Gastroesophageal sphincter (tissue), 4 donors: ENCODE measurements around the gene CA11. TPM values are rescaled to one million over a fixed set of nuclear protein-coding genes. Genes with fewer than 3 reads are reported as not detected.
A peak's percentile ranks its signal among the peaks of the same experiment; 100 is the strongest.

Source experiments
- ATAC-seq: fragments of 150-250 bp; one replicate; pipeline ENCODE4 v1.9.1; 2016; ENCODE audit warnings: mild to moderate bottlenecking, moderate library complexity
- H3K27ac ChIP-seq, 4 donors: fragments of 200-600 bp; sonication (generic) in 3 of 4; 1 replicate in 3 of 4; 2 replicates in 1 of 4; pipeline ENCODE4 v1.5.1; 2016 to 2019
- H3K27me3 ChIP-seq: fragments of 200-600 bp; sonication (generic); one replicate; pipeline ENCODE4 v1.5.1; 2019
- H3K36me3 ChIP-seq, 2 donors: fragments of 200-600 bp; sonication (generic); one replicate each; pipeline ENCODE4 v1.5.1; 2019; ENCODE audit warnings: control low read depth in 1 of 2
- H3K4me1 ChIP-seq, 3 donors: fragments of 200-600 bp; sonication (generic); 1 replicate in 2 of 3; 2 replicates in 1 of 3; pipeline ENCODE4 v1.5.1; 2016 to 2019; ENCODE audit warnings: control low read depth in 2 of 3
- H3K4me3 ChIP-seq, 2 donors: fragments of 200-600 bp; sonication (generic); one replicate each; pipeline ENCODE4 v1.5.1; 2019; ENCODE audit warnings: mild to moderate bottlenecking in 1 of 2, moderate library complexity in 1 of 2
- H3K9me3 ChIP-seq, 3 donors: fragments of 200-600 bp; sonication (generic); one replicate each; pipeline ENCODE4 v1.5.1; 2017 to 2019; ENCODE audit warnings: control low read depth in 2 of 3
- EP300 ChIP-seq: sonication (generic); formaldehyde crosslinking; IDR thresholded peaks from one replicate; pipeline ENCODE4 v1.6.1; 2017; ENCODE audit warnings: antibody characterized with exemption, mild to moderate bottlenecking
- POLR2A ChIP-seq, 2 donors: fragments of 450-650 bp; IDR thresholded peaks; one replicate each; pipeline ENCODE4 v1.6.1; 2017; ENCODE audit warnings: antibody characterized with exemption in 2 of 2, mild to moderate bottlenecking in 2 of 2, moderate library complexity in 1 of 2
- POLR2AphosphoS5 ChIP-seq: sonication (generic); formaldehyde crosslinking; IDR thresholded peaks from one replicate; pipeline ENCODE4 v1.6.1; 2017; ENCODE audit warnings: antibody characterized with exemption
- WGBS, 2 donors: methylation state at CpG; one replicate each; pipeline ENCODE4 v1.1.5; 2018; ENCODE audit warnings: low coverage in 1 of 2; 5-methylcytosine and 5-hydroxymethylcytosine counted together
- total RNA-seq, 4 donors: library from RNA; depleted of rRNA; stranded (reverse); fragments of >200 nt; gene quantifications; one replicate each; pipeline ENCODE4 v1.1.0, GENCODE V29; 2016
- TF ChIP-seq, protein P1 (sequence below), 4 experiments: fragments of 200-600 bp in 2 of 4; fragments of 450-650 bp in 2 of 4; sonication (generic) in 1 of 4; IDR thresholded peaks; one replicate each; pipeline ENCODE4 v1.5.1; 2017 to 2019; ENCODE audit warnings: antibody characterized with exemption in 4 of 4, mild to moderate bottlenecking in 2 of 4, moderate library complexity in 2 of 4

Gene CA11
- total RNA-seq, 4 donors from 2014 or later, result 10.0 to 28.5 (median 12.5) TPM

DNA sequence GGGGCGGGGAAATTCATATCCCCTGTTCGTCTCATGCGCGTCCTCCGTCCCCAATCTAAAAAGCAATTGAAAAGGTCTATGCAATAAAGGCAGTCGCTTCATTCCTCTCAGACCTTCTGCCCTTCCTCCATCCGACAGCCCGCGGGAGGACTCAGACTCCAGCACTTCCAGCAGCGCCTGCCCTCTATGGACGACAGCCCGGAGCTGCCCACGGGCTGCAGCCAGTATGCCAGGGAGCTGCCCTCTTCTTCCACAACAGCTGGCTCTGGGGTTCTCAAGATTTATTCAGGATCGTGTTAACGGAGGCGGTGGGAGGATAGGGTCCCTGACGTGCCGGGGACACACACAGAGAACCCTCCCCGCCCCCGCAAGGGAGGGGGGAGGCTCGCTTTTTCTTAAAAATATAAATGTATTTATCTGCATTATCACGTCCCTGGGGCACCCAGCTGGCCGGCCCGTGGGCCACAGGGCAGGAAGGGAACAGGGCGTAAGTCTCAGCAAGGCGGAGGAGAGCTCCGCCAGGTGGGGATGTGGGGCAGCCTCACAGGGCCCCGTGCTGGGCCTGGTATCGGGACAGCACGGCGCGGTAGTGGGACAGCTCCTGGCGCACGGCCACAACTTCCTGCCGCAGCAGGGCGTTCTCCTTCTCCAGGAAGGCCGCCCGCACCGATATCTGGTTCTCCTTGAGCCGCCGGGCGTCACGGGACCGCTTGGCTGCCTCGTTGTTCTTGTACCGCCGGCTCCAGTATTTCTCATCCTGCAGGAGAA is 15.5 kb downstream of the CA11 start:
- Histone ChIP-seq H3K36me3 (peaks cover 0 to 52% of the 10 kb centered on the region in 2 donors), H3K27ac (peak overlapping the region; percentile 41 to 98 (median 89)), H3K9me3 (no peaks in the 10 kb centered on the region), H3K4me3 (peak overlapping the region in 1 of 2 donors; percentile 5), H3K4me1 (peaks cover 10 to 75% (median 35%) of the 10 kb centered on the region in 3 donors), H3K27me3 (no peaks in the 10 kb centered on the region)
- peak; percentile 23 for ATAC-seq
- WGBS, 2 donors, result no CpG with 5 or more reads among the region's 47 CpGs
- no peak for TF ChIP-seq POLR2AphosphoS5
- TF ChIP-seq, protein P1, sequence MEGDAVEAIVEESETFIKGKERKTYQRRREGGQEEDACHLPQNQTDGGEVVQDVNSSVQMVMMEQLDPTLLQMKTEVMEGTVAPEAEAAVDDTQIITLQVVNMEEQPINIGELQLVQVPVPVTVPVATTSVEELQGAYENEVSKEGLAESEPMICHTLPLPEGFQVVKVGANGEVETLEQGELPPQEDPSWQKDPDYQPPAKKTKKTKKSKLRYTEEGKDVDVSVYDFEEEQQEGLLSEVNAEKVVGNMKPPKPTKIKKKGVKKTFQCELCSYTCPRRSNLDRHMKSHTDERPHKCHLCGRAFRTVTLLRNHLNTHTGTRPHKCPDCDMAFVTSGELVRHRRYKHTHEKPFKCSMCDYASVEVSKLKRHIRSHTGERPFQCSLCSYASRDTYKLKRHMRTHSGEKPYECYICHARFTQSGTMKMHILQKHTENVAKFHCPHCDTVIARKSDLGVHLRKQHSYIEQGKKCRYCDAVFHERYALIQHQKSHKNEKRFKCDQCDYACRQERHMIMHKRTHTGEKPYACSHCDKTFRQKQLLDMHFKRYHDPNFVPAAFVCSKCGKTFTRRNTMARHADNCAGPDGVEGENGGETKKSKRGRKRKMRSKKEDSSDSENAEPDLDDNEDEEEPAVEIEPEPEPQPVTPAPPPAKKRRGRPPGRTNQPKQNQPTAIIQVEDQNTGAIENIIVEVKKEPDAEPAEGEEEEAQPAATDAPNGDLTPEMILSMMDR (IDR thresholded peaks at IDR 0.05), result peak in 1 of 4 experiments; percentile 38

DNA sequence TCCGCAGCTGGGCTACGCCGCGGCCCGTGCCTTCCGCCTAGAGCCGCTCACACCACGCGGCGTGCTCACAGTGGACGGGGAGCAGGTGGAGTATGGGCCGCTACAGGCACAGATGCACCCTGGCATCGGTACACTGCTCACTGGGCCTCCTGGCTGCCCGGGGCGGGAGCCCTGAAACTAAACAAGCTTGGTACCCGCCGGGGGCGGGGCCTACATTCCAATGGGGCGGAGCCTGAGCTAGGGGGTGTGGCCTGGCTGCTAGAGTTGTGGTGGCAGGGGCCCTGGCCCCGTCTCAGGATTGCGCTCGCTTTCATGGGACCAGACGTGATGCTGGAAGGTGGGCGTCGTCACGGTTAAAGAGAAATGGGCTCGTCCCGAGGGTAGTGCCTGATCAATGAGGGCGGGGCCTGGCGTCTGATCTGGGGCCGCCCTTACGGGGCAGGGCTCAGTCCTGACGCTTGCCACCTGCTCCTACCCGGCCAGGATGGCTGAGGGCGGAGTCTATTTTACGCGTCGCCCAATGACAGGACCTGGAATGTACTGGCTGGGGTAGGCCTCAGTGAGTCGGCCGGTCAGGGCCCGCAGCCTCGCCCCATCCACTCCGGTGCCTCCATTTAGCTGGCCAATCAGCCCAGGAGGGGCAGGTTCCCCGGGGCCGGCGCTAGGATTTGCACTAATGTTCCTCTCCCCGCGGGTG is 16.2 kb downstream of the CA11 start:
- peak; percentile 50 for ATAC-seq
- H3K4me1 ChIP-seq, result peaks cover 8 to 75% (median 35%) of the 10 kb centered on the region in 3 donors
- 60% methylated on average over 4 of the region's 48 CpGs; no CpG with 5 or more reads in 1 of the 2 donors for WGBS, 2 donors
- H3K27ac ChIP-seq, result peak overlapping the region; percentile 41 to 98 (median 89)
- H3K27me3 ChIP-seq, result no peaks in the 10 kb centered on the region
- H3K36me3 ChIP-seq, result peaks cover 0 to 52% of the 10 kb centered on the region in 2 donors
- TF ChIP-seq, protein P1 (IDR thresholded peaks at IDR 0.05), result no peak
- TF ChIP-seq POLR2AphosphoS5 (no peak), POLR2A (IDR thresholded peaks at IDR 0.05) (no peak), EP300 (no peak)
- peak overlapping the region in 1 of 2 donors; percentile 5 for H3K4me3 ChIP-seq
- no peaks in the 10 kb centered on the region for H3K9me3 ChIP-seq

DNA sequence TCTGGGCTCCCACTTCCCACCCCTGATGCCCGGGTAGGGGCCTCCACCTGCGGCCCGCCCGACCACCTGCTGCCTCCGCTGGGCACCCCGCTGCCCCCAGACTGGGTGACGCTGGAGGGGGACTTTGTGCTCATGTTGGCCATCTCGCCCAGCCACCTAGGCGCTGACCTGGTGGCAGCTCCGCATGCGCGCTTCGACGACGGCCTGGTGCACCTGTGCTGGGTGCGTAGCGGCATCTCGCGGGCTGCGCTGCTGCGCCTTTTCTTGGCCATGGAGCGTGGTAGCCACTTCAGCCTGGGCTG is 16.7 kb downstream of the CA11 start:
- ATAC-seq, result no peak
- H3K36me3 ChIP-seq, result peaks cover 0 to 52% of the 10 kb centered on the region in 2 donors
- peaks cover 7 to 75% (median 36%) of the 10 kb centered on the region in 3 donors for H3K4me1 ChIP-seq
- TF ChIP-seq POLR2AphosphoS5 (no peak), POLR2A (IDR thresholded peaks at IDR 0.05) (no peak), EP300 (no peak)
- TF ChIP-seq, protein P1 (IDR thresholded peaks at IDR 0.05), result no peak
- H3K27ac ChIP-seq, result peak overlapping the region; percentile 41 to 98 (median 89)
- WGBS, 2 donors, result 84% methylated on average over 14 of the region's 22 CpGs; no CpG with 5 or more reads in 1 of the 2 donors
- no peaks in the 10 kb centered on the region for H3K27me3 ChIP-seq
- no peak overlapping the region for H3K4me3 ChIP-seq
- no peaks in the 10 kb centered on the region for H3K9me3 ChIP-seq

DNA sequence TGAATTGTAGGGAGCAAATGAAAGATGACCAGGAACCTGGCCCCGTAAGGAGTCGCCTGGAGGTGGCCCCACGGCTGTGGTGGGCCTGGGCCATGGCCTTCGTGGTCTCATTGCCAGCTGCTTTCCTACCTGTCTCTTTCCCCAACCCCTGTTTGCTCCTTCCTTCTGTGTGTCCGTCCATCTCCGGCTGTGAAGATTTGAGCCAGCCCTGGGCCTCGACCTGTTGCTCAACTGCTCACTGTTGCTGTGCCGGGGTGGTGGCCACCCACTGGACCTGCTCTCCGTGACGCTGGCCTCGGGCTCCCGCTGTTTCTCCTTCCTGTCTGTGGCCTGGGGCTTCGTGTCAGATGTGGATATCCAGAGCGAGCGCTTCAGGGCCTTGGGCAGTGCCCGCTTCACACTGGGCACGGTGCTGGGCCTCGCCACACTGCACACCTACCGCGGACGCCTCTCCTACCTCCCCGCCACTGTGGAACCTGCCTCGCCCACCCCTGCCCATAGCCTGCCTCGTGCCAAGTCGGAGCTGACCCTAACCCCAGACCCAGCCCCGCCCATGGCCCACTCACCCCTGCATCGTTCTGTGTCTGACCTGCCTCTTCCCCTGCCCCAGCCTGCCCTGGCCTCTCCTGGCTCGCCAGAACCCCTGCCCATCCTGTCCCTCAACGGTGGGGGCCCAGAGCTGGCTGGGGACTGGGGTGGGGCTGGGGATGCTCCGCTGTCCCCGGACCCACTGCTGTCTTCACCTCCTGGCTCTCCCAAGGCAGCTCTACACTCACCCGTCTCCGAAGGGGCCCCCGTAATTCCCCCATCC is 17.3 kb downstream of the CA11 start:
- Histone ChIP-seq H3K27me3 (no peaks in the 10 kb centered on the region), H3K36me3 (peaks cover 0 to 52% of the 10 kb centered on the region in 2 donors), H3K9me3 (no peaks in the 10 kb centered on the region), H3K4me1 (peaks cover 3 to 72% (median 31%) of the 10 kb centered on the region in 3 donors), H3K27ac (peak overlapping the region in 3 of 4 donors; percentile 86 to 98 (median 92)), H3K4me3 (no peak overlapping the region)
- 68 to 80% methylated on average over 5 to 11 of the region's 34 CpGs for WGBS, 2 donors
- ATAC-seq, result no peak
- TF ChIP-seq EP300, result no peak

DNA sequence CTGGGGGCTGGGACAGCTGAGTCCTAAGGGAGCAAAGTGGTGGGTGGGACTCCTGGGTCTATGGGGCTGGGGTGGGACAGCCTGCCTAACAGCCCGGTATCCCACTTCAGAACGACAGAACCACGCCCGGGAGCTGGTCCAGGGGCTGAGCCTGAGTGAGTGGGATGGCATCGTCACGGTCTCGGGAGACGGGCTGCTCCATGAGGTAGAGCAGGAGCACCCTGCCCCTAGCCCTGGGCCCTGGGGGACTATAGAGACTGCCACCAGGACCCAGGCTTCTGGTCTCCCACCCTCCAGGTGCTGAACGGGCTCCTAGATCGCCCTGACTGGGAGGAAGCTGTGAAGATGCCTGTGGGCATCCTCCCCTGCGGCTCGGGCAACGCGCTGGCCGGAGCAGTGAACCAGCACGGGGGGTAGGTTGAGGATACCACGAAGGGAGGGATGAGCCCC is 18.1 kb downstream of the CA11 start:
- TF ChIP-seq POLR2A (IDR thresholded peaks at IDR 0.05), result peak in 1 of 2 donors; percentile 14
- no peak for TF ChIP-seq POLR2AphosphoS5
- no peak overlapping the region for H3K4me3 ChIP-seq
- H3K27me3 ChIP-seq, result no peaks in the 10 kb centered on the region
- no CpG with 5 or more reads among the region's 17 CpGs for WGBS, 2 donors
- H3K36me3 ChIP-seq, result peaks cover 0 to 48% of the 10 kb centered on the region in 2 donors
- H3K4me1 ChIP-seq, result peaks cover 0 to 72% (median 31%) of the 10 kb centered on the region in 3 donors
- peak overlapping the region in 3 of 4 donors; percentile 7 to 98 (median 92) for H3K27ac ChIP-seq
- H3K9me3 ChIP-seq, result no peaks in the 10 kb centered on the region
- no peak for ATAC-seq
